ENCODE measurements around the gene SZT2. TPM values are rescaled to one million over a fixed set of nuclear protein-coding genes. Genes with fewer than 3 reads are reported as not detected.

SZT2 gene
- total and polyA plus RNA-seq, 10 of the 15 experiments (the other 5 are each of a cell fraction or from before 2014, with no cell fraction given): 1.4 to 38.3 (median 12.7) TPM

- no peak for TF ChIP-seq CEBPZ (IDR thresholded peaks at IDR 0.05; ENCODE audit: low read depth, low read length)
These were observed 30.0 kb upstream of the SZT2 start (continued) for GRCh38 chr1:43359696-43360095.

DNA sequence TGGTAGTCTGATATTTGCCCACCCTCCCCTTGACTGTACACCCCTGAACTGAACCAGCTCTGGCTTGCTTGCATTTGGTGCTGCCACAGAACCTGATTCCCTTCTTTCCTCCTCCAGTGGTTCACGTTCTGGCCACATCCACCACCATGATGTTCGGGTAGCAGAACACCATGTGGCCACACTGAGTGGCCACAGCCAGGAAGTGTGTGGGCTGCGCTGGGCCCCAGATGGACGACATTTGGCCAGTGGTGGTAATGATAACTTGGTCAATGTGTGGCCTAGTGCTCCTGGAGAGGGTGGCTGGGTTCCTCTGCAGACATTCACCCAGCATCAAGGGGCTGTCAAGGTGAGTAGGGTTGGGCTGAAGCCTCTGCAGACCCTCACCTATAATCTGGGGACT, 29.1 kb upstream of the SZT2 start:
- ATAC-seq (no peak), FAIRE-seq (no peak), DNase-seq (ENCODE audit: low read depth, low spot score) (no peak)
- ChIA-PET POLR2A (interaction anchor here (1.0 kb wide), 1 partner anchor 16 kb away, joined by 4 read pairs; no protein-coding TSS in a partner anchor), CTCF (interaction anchor here (1.0 kb wide), 1 partner anchor 121 kb away, joined by 3 read pairs; no protein-coding TSS in a partner anchor), SMC1A (ENCODE audit: uncharacterized antibody, unreplicated experiment) (interaction anchor here (4.5 kb wide), 1 partner anchor 133 kb away, joined by 26 read pairs; no protein-coding TSS in a partner anchor), RAD21 (ENCODE audit: unreplicated experiment) (interaction anchor here (1.3 kb wide), 1 partner anchor 121 kb away, joined by 3 read pairs; no protein-coding TSS in a partner anchor)
- intact Hi-C loops (cut with micrococcal nuclease; ENCODE audit: unreplicated experiment) (no loop called here), in situ Hi-C loops (cut with MboI) (no loop called here)
- H3K4me1 ChIP-seq (ENCODE audit: control insufficient read depth, insufficient read depth, low read length): peaks cover 14% of the 10 kb centered on the region
- peaks cover 43% of the 10 kb centered on the region for H3K79me2 ChIP-seq (ENCODE audit: control insufficient read depth, insufficient read depth, low read length)
- no peaks in the 10 kb centered on the region for H3K27me3 ChIP-seq (replicated peaks in 1 of 2; ENCODE audit: control insufficient read depth in 2 of 2, insufficient read depth in 2 of 2, low read length in 1 of 2)
- no peak overlapping the region for H3K27ac ChIP-seq (ENCODE audit: control insufficient read depth, insufficient read depth)
- peak overlapping the region; percentile 79 for H3K4me3 ChIP-seq
- peak overlapping the region; percentile 89 for H3K4me2 ChIP-seq (ENCODE audit: control insufficient read depth, insufficient read depth)
- no peak overlapping the region for H2AFZ ChIP-seq (ENCODE audit: control insufficient read depth, low read depth, low read length)
- WGBS (ENCODE audit: insufficient coverage, insufficient replicate concordance, low lambda C conversion rate, missing lambda C conversion rate): 32% methylated on average over 4 of the region's 4 CpGs
- TF ChIP-seq POLR2A (IDR thresholded peaks at IDR 0.05; ENCODE audit: low read depth, low read length) (peak; percentile 13; the same call in 1 of the 2 replicates), CREB1 (IDR thresholded peaks at IDR 0.05; ENCODE audit: low read depth) (no peak)
- peaks cover 15 to 26% of the 10 kb centered on the region in 2 experiments for H3K36me3 ChIP-seq (ENCODE audit: control insufficient read depth in 2 of 2, insufficient read depth in 2 of 2, low read length in 1 of 2)
- BruUV-seq (replicated peaks): no TSS peak
- no peaks in the 10 kb centered on the region for H4K20me1 ChIP-seq (ENCODE audit: control insufficient read depth, insufficient read depth)
- H3K9ac ChIP-seq (ENCODE audit: control insufficient read depth, insufficient read depth, low read length): peak overlapping the region; percentile 75; the same call in 1 of the 2 replicates
- no peaks in the 10 kb centered on the region for H3K9me3 ChIP-seq (replicated peaks; ENCODE audit: control insufficient read depth, insufficient read depth, low read length)

All from GM12878 (cell line).